Cerebellar cortex (tissue), 1 donor: ENCODE data around the gene CD1D.
"Not testable (repeated sequence)": the region's sequence is repeated elsewhere in the genome, so short reads cannot be mapped to it uniquely, and the experiment has no call there.

Source experiments
- DNase-seq: peaks from one replicate; pipeline ENCODE4 v3.0.0-alpha.2; 2015; ENCODE audit warnings: low spot score

The CD1D gene

DNA sequence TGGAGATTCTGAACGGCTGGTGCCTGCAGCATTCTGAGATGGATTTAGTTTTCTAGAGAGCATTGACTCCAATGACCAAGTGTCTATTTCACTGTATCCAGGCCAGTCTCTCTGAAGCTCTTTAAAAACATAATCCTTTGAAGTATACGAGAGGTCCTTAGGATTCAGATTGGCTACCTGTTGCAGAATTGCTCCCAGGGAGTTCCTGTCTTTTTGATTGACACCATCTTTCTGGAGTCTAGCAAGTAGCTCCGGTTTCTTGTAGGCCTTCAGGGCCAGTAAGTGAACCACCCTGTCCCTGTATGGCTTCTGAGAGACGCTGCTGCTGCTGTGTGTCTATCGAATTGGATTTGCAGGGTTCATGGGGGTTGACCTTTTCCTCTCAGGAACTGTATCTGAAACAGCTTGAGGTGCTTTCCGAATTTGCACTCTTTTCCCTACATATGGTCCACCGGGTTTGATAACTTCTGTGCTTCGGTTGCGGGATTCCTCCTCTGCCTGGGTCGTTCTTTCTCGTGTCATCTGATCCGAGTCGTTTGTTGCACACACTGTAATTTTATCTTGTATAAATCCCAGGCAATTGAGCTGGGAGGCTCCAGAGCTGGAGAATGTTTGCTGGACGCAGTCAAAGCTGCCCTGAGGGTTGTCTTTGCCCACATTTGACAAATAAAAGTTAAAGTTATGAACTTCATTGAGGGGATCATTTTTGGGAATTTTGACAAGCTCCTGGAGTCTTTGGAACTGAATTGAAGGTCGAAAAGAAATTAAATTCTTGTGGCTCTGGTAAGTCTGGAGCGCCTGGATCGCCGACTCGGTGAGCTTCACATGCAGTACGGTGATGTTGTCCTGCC lies 3.6 kb upstream of the CD1D start:
- DNase-seq, result not testable (repeated sequence)

DNA sequence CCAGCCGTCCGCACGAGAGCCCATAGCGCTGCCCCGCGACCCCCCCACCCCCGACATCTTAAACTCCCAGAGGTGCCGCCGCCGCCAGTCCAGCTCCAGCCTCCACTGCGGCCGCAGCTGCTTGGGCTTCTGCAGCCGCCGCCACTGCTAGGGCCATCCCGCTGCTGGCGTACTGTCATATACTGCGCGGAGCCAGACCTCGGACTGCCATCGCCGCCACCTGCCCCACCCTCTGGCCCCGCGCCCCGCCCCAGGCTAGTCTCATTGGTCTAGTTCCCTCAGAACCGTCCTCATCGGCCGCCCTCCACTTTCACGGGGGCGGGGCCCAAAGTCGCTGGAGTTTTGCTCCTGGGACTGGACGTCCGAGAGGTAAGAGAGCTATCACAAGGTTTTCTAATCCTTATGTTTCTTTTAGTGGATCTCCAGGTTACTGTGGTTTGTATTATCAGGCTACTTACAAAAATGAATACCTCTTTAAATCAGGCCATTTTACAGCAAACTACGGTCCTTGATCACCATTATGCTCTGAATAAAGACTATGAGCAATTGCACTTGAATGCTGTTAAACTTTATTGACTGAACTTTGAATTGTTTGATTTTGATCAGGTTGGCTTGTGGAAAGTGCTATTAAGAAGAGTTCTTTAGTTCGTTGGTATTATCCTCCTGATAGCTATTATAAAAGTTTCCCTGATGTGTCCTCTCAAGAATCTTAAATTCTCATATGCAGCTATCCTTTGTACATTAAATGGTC lies 2.8 kb upstream of the CD1D start:
- DNase-seq, result no peak

DNA sequence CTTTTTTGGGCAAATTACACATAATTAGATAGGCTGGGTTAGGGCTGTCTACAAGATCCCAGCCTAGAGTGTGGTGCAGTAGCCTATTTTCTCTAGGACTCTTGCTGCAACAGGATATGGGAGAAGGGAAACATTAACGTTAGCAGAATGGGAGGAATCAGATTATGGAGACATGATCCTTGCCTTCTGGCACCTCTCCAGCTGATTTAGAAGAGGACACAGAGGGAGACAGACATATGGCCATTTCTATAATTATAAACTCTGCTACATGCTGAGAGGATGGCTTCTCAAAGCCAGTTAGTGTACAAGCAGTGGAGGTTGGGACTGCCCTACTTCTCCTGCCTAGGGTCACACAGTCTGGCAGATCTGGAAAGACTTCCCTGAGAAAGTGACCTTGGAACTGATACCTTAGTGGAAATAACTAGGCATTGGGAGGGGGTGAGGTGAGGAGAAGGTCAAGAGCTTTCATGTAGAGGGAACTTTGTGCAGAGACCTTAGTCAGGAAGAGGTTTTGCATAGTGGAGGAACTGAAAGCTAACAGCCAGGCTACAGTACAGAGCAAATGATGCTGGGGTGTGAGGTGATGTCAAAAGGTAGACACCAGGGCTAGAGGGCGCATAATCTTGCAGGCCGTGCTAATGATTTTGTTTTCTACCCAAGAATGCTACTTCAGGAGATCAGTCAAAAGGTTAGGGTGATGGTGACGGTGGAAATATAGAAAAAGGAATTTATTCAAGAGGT lies 1.2 kb upstream of the CD1D start:
- DNase-seq, result no peak

GRCh38 chr1:158181577-158181922 lies 855 bp downstream of the CD1D start:
- DNase-seq, result no peak

DNA sequence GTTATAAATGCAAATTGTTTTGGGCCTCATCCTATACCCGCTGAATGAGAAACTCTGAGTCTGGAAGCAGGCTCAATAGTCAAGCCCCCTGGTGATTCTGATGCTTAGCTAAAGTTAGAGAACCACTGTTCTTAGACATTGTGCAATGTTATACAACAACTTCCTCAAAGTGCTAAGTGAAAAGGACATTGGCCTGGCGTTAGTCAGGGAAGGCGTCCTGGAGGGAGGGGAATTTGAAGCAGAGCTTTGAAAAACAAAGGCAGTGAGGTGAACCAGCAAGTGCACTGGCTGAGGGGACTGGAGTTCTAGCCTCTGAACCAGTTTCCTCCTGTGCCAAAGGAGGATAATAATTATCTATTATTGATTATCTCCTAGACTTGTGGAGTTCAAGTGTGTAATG lies 5.1 kb downstream of the CD1D start:
- DNase-seq, result no peak

DNA sequence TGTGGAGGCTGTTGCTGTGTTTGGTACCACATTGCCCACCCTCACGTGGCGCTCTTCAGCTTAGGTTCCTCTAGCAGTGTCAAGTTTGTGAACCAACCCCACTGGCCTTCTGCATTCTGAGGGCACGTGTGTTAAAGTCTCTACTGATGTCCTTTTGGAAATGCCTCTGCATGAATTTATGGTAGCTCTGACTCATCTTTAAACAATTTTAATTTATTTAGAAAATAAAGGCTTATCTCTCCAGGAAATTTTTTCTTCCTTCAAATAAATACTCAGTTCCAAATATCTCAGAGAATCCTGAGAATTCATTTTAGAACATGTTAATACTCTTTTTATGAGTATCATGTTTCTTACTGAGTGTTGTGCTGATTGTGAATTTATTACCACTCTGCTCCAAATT lies 5.5 kb downstream of the CD1D start:
- no peak for DNase-seq

DNA sequence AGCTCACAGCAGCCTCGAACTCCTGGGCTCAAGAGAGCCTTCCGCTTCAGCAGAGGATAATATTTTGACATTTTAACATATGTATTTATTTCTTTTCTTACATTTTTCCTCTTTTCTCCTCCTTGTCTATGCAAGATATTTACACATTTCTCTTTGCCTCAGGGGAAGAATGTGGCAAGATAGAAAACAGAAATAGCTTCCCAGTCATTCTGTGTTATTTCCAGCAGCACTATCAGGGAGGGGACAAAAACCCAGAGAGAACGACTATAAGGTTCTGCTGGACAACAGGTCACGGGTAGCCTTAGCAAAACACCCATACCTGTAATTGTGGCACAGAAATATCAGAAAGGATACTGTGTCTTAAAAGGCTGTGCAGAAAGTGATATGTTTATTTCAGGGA lies 7.9 kb downstream of the CD1D start:
- no peak for DNase-seq

GRCh38 chr1:158189624-158190023 lies 8.9 kb downstream of the CD1D start:
- no peak for DNase-seq

DNA sequence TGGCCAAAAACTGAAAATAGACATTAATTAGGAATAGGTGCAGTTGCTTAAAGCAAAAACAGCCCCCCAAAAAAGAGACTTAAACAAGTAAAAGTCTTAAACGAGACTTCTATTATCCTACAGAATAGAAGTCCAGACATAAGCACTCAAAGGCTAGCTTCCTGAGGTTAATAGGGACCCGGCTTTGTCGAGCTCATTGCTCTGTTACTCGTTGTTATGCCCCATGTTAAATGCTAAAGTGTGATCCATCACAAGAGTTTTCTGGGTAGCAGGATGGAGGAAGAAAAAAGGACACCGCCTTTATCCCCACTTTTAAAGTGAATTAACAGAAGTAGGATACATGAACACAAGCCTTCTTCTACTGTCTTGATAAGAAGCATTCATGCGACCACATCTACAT lies 10.6 kb downstream of the CD1D start:
- DNase-seq, result no peak

DNA sequence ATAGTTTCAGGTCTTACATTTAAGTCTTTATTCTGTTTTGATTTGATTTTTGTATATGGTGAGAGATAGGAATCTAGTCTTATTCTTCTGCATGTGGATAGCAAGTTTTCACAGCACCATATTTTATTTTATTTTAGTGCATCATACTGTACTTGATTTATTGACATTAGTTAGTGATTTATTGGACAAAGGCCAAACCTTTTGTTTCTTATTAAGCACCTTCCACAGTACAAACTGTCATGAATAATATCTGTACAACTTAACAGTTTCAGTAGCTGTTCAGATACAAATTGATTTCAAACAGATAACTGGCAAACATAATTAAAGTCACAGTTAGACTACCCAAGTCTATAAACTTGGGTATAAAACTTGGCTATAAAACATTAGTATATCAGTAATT lies 15.8 kb downstream of the CD1D start:
- DNase-seq, result no peak

DNA sequence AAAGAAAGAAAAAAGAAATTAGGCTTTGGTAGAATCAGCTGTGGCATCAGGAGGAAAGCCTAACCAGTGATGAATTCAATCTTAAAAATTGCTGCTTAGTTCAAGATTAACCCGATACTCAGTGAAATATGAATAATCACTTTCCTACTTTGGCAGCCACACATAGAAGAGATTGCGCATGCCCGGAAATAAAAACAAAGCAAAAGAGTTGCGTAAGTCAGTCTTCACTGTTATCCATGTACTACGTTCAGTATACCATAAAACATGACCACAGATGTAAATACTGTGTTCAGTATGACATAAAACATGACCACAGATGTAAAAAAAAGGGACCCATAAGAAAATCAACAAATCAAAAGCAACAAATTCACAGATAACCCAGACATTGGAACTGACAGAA lies 19.2 kb downstream of the CD1D start:
- no peak for DNase-seq

- no peak for DNase-seq
Observed at GRCh38 chr1:158200527-158200926, 19.8 kb downstream of the CD1D start.

- peak; percentile 55 for DNase-seq
Observed at GRCh38 chr1:158203693-158204457, 23.2 kb downstream of the CD1D start.

- no peak for DNase-seq
Observed at GRCh38 chr1:158204458-158204827, 23.7 kb downstream of the CD1D start.

DNA sequence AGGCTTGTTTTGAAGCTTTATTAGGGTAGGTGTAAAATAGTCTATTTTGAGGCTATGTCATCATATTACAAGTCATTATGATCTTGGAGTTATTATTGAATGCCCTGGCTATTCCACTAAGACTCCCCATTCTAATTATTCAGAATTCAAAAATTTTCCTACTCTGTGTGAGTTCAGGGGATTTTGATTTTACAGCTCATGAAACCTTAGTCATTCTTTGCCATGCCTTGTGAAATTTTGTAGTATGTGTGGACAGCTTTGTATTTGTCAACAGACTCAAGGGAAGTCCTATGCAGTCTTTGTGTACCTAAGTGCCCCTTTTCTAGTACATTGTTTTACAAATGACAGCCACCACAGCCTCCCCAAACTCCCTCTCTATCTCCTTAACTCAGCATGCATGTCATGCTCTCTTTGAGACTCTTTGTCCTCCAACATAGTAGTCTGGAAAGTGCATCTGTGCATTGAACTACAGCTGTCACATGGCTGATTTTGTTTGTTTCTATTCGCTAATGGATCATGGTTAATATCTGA lies 28.0 kb downstream of the CD1D start:
- DNase-seq, result no peak

- no peak for DNase-seq
Observed at GRCh38 chr1:158212320-158212719, 31.6 kb downstream of the CD1D start.

GRCh38 chr1:158223445-158223844 lies 42.8 kb downstream of the CD1D start:
- not testable (repeated sequence) for DNase-seq

DNA sequence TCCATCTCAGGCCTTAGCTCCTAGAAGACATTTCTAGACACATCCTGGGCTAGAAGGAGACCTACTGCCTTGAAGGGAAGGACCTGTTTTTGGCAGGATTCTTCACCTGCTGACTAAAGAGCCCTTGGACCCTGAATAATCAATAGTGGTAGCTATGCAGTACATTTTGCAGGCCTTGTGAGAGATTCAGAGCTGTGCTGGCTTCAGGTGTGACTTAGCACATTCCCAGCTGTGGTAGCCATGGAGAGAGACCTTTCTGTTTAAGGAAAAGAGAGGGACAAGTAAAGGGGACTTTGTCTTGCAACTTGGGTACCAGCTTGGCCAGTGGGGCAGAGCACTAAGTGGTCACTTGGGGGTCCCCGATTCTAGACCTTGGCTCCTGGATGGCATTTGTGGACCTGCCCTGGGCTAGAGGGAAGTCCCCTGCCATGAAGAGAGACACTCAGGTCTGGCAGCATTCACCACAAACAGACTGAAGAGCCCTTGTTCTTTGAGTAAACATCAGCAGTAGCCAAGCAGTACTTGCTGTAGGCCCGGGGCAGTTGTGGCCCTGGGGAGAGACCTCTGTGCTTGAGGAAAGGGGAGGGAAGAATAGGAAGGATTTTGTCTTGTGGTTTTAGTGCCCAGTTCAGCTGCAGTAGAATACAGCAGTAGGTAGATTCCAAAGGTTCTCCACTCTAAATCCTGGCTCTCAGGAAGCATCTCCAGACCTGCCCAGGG lies 47.4 kb downstream of the CD1D start:
- no peak for DNase-seq
